Urinary bladder (tissue), 4 donors: ENCODE results near the gene CPA5. TPM values are rescaled to one million over a fixed set of nuclear protein-coding genes. Genes with fewer than 3 reads are reported as not detected.
"Not testable (repeated sequence)": the region's sequence is repeated elsewhere in the genome, so short reads cannot be mapped to it uniquely, and the experiment has no call there.

Source experiments
- DNase-seq: peaks from one replicate; pipeline ENCODE4 v3.0.0-alpha.2; 2015; ENCODE audit errors: extremely low spot score
- H3K27ac ChIP-seq: one replicate; pipeline ENCODE4 v1.5.1; 2013; ENCODE audit warnings: low read depth, mild to moderate bottlenecking, moderate library complexity
- H3K36me3 ChIP-seq: one replicate; pipeline ENCODE4 v1.6.1; 2013; ENCODE audit warnings: mild to moderate bottlenecking, moderate library complexity; ENCODE audit not compliant: insufficient read depth
- H3K4me1 ChIP-seq: one replicate; pipeline ENCODE4 v1.6.1; 2013; ENCODE audit warnings: mild to moderate bottlenecking, moderate library complexity; ENCODE audit not compliant: insufficient read depth
- H3K4me3 ChIP-seq: one replicate; pipeline ENCODE4 v1.5.1; 2013; ENCODE audit warnings: low read depth, low read length
- WGBS: extraction: QIAGEN DNeasy Blood & Tissue Kit; methylation state at CpG from one replicate; pipeline ENCODE4 v1.1.7; 2013; 5-methylcytosine and 5-hydroxymethylcytosine counted together
- polyA plus RNA-seq: library from polyadenylated mRNA; stranded (reverse); fragments of 200-250 nt; gene quantifications from one replicate; pipeline ENCODE4 v1.2.3, GENCODE V29; 2013
- total RNA-seq: library from RNA; depleted of rRNA; stranded (reverse); fragments of >200 nt; gene quantifications from one replicate; pipeline ENCODE4 v1.2.3, GENCODE V29; 2014
- donor health status: healthy with polysubstance abuse.
- donor health status: healthy.

Gene CPA5
- total and polyA plus RNA-seq, 2 donors: 0.16 TPM; not detected in 1

DNA sequence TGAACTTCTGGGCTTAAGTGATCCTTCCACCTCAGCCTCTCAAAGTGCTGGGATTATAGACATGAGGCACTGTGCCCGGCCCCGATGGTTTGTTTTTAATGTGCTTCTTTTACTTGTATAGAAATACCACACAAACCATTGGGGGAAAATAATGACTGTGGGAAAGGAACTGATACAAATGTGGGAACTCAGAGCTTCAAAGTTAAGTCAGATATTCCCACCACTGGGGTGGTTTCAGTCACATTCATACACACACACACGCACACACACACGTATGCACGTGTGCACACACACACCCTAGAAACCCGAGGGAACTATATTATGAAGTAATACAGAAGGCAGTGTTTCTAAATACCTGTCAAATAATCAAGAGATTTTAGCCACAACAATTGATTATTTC lies 34.6 kb upstream of the CPA5 start:
- WGBS: 80% methylated on average over 6 of the region's 6 CpGs
- Histone ChIP-seq H3K27ac (no peak overlapping the region), H3K4me3 (no peak overlapping the region), H3K4me1 (no peaks in the 10 kb centered on the region), H3K36me3 (no peaks in the 10 kb centered on the region)
- DNase-seq: no peak

DNA sequence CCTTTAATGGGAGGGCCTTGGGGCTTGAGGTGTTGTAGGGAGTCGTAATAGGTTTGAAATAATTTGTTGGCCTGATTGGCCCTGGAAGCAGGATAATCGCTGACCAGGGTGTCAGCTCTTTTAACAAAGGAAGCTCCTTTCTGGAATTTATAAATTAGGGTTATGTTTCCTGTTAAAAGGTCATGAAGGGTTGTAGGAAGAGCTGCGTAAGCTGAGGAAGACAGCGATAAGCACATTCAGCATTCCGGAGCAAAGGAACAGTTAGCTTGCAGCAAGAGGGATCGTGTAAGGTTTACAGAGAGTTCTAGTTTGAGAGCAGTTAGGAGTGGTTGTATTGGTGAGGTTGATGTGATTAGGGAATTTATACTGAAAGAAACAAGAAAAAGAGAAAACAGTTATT lies 30.3 kb upstream of the CPA5 start:
- H3K4me1 ChIP-seq: no peaks in the 10 kb centered on the region
- no peak overlapping the region for H3K27ac ChIP-seq
- no peaks in the 10 kb centered on the region for H3K36me3 ChIP-seq
- WGBS: 71% methylated on average over 6 of the region's 6 CpGs
- DNase-seq: no peak
- no peak overlapping the region for H3K4me3 ChIP-seq

DNA sequence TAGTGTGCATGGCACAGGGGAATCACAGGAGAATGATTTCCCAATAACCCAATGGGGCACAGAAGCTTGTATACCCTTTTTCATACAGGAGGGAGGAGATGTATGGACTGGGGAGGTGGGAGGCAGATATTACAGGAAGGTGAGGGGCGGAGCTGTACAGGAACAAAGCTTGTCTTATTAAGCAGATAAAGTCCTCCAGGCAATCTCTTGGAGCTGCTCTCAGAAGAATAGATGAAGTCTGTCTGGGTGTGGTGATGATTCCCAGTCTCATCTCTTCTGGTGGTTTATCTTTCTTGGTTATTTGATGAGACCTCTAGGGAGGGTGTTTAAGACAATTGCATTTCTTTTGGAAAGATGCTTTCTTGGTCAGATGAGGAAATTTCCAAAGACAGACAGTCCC lies 25.1 kb upstream of the CPA5 start:
- Histone ChIP-seq H3K27ac (no peak overlapping the region), H3K36me3 (no peaks in the 10 kb centered on the region), H3K4me3 (no peak overlapping the region), H3K4me1 (no peaks in the 10 kb centered on the region)
- WGBS: 98% methylated on average over 1 of the region's 1 CpG
- no peak for DNase-seq

DNA sequence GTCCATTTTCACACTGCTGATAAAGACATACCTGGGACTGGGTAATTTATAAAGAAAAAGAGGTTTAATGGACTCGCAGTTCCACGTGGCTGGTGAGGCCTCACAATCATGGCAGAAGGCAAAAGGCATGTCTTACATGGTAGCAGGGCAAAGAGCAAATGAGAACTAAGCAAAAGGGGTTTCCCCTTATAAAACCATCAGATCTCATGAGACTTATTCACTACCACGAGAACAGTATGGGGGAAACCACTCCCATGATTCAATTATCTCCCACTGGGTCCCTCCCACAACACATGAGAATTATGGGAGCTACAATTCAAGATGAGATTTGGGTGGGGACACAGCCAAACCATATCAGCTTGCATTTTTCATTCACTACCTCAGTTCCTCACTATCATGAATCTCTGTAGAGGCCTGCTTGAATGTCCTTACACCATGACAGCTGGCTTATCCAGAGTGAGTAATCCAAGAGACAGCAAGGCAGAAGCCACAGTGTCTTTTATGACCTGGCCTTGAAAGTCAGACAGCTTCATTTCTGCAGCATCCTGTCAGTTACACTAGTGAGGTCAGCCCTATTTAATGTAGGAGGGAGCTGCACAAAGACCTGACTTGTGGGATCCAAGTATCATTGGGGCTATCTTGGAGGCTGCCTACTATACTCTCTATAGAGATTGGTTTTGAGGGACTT lies 22.9 kb upstream of the CPA5 start:
- DNase-seq, H3K36me3 ChIP-seq, H3K27ac ChIP-seq, H3K4me1 ChIP-seq, H3K4me3 ChIP-seq: not testable (repeated sequence)
- 84% methylated on average over 3 of the region's 3 CpGs for WGBS

DNA sequence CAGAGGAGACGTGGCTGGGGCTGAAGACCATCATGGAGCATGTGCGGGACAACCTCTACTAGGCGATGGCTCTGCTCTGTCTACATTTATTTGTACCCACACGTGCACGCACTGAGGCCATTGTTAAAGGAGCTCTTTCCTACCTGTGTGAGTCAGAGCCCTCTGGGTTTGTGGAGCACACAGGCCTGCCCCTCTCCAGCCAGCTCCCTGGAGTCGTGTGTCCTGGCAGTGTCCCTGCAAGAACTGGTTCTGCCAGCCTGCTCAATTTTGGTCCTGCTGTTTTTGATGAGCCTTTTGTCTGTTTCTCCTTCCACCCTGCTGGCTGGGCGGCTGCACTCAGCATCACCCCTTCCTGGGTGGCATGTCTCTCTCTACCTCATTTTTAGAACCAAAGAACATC lies 22.0 kb upstream of the CPA5 start:
- WGBS: 90% methylated on average over 7 of the region's 7 CpGs
- Histone ChIP-seq H3K4me1 (no peaks in the 10 kb centered on the region), H3K36me3 (no peaks in the 10 kb centered on the region), H3K27ac (no peak overlapping the region), H3K4me3 (no peak overlapping the region)
- DNase-seq: no peak

DNA sequence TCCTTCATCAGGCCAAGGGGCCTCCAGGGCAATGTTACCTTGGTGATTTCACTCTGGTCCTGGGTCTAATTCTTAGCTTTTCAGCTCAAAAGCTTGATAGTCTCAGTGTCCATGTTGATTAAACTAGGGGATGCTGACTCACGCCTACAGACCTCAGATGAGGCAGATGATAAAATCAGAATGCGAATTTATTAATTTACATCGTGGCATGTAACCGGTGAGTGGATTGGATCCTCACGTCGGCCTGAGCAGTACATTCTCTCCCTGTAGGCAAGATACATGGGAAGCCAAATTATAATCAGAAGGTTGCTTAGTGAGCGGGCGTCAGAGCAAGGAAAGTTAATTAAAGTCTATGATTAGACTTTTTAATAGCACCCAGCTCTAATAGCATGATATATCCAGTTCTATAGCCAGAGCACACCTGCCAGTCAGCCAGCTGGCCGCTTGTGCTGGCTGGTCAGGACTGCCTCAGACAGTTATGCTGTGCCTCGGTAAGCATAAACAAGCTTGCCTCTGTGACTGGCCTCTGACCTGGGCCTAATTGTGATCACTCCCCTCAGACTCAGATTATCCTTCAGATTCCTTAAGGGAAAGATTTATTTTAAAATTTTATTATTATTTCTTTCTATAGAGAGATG lies 20.2 kb upstream of the CPA5 start:
- Histone ChIP-seq H3K27ac (no peak overlapping the region), H3K36me3 (no peaks in the 10 kb centered on the region), H3K4me1 (no peaks in the 10 kb centered on the region), H3K4me3 (no peak overlapping the region)
- DNase-seq: no peak
- WGBS: 86% methylated on average over 10 of the region's 10 CpGs

DNA sequence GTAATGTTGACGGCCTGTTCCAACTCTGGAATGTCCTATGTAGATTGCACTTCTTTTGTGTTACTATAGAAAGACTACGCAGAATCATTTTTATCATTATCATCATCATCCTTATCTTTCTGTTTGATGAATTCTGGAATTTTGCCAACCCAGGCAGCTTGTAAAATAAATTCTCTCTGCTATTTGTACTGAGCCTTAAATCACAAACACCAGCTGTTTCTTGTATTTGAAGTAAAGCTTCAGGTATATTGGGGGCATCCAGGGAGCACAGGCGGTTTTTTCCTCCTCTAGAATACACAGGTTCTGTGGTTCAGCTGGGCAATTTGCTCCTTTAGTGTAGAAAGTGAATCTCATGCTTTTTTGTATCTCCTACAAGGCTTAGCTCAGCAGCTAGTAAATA lies 14.9 kb upstream of the CPA5 start:
- no peak for DNase-seq
- WGBS: 48% methylated on average over 3 of the region's 3 CpGs
- no peak overlapping the region for H3K4me3 ChIP-seq
- H3K4me1 ChIP-seq: no peaks in the 10 kb centered on the region
- H3K36me3 ChIP-seq: no peaks in the 10 kb centered on the region
- no peak overlapping the region for H3K27ac ChIP-seq

DNA sequence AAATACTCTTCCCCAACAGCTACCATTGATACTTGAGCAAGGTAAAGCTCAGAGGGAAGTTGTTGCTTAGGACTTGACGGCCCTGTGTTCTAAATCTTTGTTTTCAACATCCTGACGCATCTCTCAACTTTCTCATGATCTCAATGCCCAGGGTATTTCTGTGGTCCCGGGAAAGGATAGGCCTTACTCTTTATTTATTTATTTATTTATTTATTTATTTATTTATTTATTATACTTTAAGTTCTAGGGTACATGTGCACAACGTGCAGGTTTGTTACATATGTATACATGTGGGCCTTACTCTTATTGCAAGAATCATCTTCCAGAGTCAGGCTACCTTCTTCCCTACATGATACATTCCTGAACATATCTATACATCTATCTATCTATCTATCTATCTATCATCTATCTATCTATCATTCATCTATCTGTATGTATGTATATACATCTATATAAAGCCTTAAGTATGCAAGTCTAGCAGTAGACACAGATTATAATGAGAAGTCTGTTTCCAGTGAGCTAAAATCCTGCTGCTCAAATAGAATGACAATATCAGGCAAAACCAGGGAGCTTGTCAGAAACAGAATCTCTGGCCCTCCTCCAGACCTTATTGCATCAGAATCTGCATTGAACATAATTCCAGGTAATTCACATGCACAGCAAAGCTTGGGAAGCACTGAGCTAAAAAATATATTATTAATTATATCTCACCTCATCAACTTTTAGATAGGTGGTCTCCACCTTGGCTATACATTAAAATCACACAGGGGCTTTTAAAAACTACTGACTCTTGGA lies 12.2 kb upstream of the CPA5 start:
- 92% methylated on average over 4 of the region's 4 CpGs for WGBS
- no peak overlapping the region for H3K27ac ChIP-seq
- H3K4me3 ChIP-seq: no peak overlapping the region
- H3K4me1 ChIP-seq: no peaks in the 10 kb centered on the region
- no peak for DNase-seq
- no peaks in the 10 kb centered on the region for H3K36me3 ChIP-seq

DNA sequence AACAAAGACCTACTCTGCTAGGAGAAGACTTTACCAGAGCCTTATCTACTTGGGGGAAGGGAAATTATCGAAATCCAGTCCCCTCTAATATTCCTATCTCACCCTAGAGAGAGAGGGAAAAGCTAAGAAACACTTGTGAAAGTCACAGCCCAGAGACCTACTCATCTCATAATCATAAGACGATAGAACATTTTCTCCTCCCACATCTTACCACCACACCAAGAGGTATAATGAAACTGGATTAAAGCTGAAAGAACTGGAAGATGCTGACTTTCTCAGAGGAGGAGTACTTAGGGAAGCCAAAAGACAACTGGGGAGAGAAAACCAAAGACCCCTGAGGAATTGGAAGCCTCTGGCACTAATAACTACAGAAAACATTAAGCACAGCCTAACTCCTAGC lies 10.8 kb upstream of the CPA5 start:
- no peak overlapping the region for H3K27ac ChIP-seq
- WGBS: 86% methylated on average over 2 of the region's 2 CpGs

DNA sequence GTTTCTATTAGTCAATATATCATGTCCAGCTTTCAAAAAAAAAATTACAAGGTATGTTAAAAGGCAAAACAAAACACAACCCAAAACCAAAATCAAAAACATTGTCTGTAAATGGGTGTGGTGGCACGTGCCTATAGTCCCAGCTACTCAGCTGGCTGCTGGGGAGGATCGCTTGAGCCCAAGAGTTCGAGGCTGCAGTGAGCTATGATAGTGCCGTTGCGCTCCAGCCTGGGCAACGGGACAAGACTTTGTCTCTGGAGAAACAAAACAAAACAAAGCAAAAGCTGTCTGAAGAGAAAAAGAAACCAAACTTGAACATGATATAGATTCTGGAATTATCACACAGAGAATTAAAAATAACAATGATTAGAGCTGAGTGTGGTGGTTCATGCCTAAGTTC lies 10.3 kb upstream of the CPA5 start:
- Histone ChIP-seq H3K4me3 (no peak overlapping the region), H3K4me1 (no peaks in the 10 kb centered on the region), H3K27ac (no peak overlapping the region), H3K36me3 (no peaks in the 10 kb centered on the region)
- 26% methylated on average over 6 of the region's 6 CpGs for WGBS
- no peak for DNase-seq

More for the DNA sequence above, 10.8 kb upstream of the CPA5 start:
- Histone ChIP-seq H3K4me1 (no peaks in the 10 kb centered on the region), H3K4me3 (no peak overlapping the region), H3K36me3 (no peaks in the 10 kb centered on the region)
- no peak for DNase-seq

DNA sequence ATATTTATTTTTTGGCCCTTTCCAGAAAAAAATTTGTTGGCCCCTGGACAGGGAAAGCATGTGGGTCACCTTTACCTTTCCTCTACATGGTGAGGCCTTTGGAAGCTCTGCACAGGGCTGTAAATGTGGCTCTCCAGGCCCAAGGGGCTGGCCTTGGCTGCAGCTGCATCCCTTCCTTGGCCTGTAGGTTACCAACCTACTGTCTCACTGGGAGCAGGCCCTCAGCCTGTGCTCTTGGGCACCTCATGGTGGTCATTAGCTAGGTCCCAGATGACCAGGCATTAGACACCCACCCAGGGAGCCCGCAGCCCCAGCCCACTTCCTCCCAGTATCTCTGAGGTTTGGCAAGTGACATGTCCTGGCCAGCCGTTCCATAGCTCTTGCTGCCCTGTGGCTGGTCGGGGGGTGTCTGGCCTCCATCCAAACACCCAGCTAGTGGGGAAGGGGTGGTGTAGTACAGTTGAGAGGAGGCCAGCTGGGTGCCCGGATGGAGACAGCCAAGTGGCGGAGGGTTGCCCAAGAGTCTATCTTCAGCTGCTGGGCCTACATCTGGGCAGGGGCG lies 7.1 kb upstream of the CPA5 start:
- WGBS: 90% methylated on average over 6 of the region's 6 CpGs
- Histone ChIP-seq H3K27ac (no peak overlapping the region), H3K4me1 (no peaks in the 10 kb centered on the region), H3K4me3 (no peak overlapping the region), H3K36me3 (no peaks in the 10 kb centered on the region)
- DNase-seq: no peak

DNA sequence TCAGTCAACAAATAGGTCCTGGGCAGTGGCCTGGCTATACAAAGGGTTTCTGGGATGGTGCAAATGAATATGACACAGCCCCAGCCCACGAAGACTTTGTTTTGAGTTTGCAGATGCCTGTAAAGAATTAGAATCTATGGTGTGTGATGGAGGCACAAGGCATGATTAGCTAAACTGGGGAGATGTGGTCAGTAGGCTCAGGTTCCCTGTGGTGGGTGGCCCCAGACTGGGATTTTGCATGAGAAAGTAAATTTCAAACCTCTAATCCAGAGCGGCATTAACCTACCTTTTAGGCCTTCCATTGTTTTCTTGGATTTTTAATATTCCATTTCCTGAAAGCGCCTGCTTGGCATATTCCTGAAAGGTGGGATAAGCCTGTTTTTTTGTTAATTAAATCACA lies 6.4 kb upstream of the CPA5 start:
- Histone ChIP-seq H3K4me1 (no peaks in the 10 kb centered on the region), H3K36me3 (no peaks in the 10 kb centered on the region), H3K4me3 (no peak overlapping the region), H3K27ac (no peak overlapping the region)
- 90% methylated on average over 3 of the region's 3 CpGs for WGBS
- no peak for DNase-seq

DNA sequence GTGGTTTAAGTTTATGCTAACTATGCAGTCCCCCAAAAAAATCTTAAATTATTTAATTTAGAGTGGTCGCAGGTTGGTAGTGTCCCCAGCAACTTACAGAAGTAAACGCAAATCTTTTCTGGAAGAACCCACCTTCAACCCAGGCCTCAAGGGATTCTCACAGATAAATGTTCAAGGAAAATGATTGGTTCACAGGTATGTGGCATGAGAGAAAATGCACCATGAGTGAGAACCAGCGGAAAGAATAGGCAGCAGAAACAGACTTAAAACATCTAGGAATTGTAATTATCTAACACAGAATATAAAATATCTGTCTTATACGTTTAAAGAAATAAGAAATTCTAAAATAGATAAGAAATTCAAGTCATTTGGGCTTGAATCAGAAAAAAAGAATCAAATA lies 2.7 kb upstream of the CPA5 start:
- WGBS: 96% methylated on average over 4 of the region's 4 CpGs
- no peak overlapping the region for H3K27ac ChIP-seq
- no peak for DNase-seq

More for the DNA sequence above, 2.7 kb upstream of the CPA5 start:
- H3K36me3 ChIP-seq: no peaks in the 10 kb centered on the region
- H3K4me1 ChIP-seq: no peaks in the 10 kb centered on the region
- no peak overlapping the region for H3K4me3 ChIP-seq
